Suprapubic skin (tissue), 3 donors: Measurements from ENCODE around the gene SMIM3.

Source experiments
- CTCF ChIP-seq, 2 donors: fragments of 200-600 bp in 1 of 2; fragments of 450-650 bp in 1 of 2; sonication (generic) in 1 of 2; IDR thresholded peaks; one replicate each; pipeline ENCODE4 v1.5.1; 2016 to 2019; ENCODE audit warnings: antibody characterized with exemption in 2 of 2, mild to moderate bottlenecking in 1 of 2, moderate library complexity in 1 of 2
- POLR2A ChIP-seq, 2 donors: fragments of 450-650 bp; IDR thresholded peaks; one replicate each; pipeline ENCODE4 v1.6.1; 2017; ENCODE audit warnings: antibody characterized with exemption in 2 of 2, mild to moderate bottlenecking in 2 of 2, moderate library complexity in 2 of 2

- TF ChIP-seq POLR2A (IDR thresholded peaks at IDR 0.05) (no peak), CTCF (IDR thresholded peaks at IDR 0.05) (no peak)
Observed at GRCh38 chr5:150797384-150797783, 18.8 kb downstream of the SMIM3 start.
